Transverse colon (tissue), 4 donors: ENCODE measurements around the gene RNF11.

Experiments used
- EP300 ChIP-seq: sonication (generic); formaldehyde crosslinking; IDR thresholded peaks from one replicate; pipeline ENCODE4 v1.6.1; 2017; ENCODE audit warnings: antibody characterized with exemption, low read depth
- POLR2AphosphoS5 ChIP-seq, 3 donors: sonication (generic); formaldehyde crosslinking; IDR thresholded peaks; one replicate each; pipeline ENCODE4 v1.6.1; 2016; ENCODE audit warnings: antibody characterized with exemption in 3 of 3
- TF ChIP-seq, protein P1 (sequence below), 5 experiments: fragments of 200-600 bp in 3 of 5; fragments of 450-650 bp in 2 of 5; sonication (generic) in 3 of 5; IDR thresholded peaks; 1 replicate in 2 of 5; 2 replicates in 3 of 5; pipeline ENCODE4 v1.5.1; 2016 to 2017; ENCODE audit warnings: antibody characterized with exemption in 5 of 5, inconsistent platforms in 3 of 5, mild to moderate bottlenecking in 2 of 5, moderate library complexity in 1 of 5

DNA sequence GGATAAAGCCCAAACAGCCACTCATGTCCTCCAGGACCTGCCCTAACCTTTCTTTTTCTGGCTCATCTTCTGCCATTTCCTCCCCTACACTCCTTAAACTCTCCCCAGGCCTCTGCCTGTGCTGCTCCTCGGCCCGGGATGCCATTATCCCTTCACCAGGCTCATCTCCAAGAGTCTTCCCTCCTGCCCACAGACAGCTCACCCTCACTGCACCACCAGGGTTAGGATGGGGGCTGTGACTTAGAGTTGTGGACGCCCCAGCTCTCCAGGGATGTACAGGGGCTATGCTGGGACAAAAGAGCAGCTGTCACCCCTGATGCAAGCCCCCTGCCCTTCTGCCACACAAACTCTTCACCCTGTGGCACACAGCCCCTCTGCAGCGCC lies 62.2 kb downstream of the RNF11 start:
- TF ChIP-seq POLR2AphosphoS5 (IDR thresholded peaks at IDR 0.05): no peak
- TF ChIP-seq, protein P1, sequence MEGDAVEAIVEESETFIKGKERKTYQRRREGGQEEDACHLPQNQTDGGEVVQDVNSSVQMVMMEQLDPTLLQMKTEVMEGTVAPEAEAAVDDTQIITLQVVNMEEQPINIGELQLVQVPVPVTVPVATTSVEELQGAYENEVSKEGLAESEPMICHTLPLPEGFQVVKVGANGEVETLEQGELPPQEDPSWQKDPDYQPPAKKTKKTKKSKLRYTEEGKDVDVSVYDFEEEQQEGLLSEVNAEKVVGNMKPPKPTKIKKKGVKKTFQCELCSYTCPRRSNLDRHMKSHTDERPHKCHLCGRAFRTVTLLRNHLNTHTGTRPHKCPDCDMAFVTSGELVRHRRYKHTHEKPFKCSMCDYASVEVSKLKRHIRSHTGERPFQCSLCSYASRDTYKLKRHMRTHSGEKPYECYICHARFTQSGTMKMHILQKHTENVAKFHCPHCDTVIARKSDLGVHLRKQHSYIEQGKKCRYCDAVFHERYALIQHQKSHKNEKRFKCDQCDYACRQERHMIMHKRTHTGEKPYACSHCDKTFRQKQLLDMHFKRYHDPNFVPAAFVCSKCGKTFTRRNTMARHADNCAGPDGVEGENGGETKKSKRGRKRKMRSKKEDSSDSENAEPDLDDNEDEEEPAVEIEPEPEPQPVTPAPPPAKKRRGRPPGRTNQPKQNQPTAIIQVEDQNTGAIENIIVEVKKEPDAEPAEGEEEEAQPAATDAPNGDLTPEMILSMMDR (IDR thresholded peaks at IDR 0.05): no peak
- no peak for TF ChIP-seq EP300
